ENCODE results near the gene NOP58.

DNA sequence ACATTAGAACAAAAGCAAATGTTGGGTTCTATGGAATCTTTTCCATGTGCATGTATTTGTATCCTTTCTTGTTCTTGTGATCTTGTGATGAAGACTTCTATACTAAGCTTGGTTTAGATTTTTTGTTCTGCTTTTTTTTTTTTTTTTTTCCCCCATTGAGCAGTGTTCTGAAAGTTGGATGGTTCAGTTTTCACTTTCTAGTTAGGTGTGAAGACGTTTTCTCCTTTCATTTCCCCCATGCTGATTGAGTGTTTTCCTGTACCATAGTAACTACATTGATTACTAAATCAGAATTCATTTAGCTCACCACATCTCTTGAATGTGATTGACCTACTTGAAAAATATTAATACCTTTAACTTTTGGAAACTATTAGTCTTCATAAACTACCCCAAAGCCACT is 34.1 kb downstream of the NOP58 start:
- TF ChIP-seq, protein P1, sequence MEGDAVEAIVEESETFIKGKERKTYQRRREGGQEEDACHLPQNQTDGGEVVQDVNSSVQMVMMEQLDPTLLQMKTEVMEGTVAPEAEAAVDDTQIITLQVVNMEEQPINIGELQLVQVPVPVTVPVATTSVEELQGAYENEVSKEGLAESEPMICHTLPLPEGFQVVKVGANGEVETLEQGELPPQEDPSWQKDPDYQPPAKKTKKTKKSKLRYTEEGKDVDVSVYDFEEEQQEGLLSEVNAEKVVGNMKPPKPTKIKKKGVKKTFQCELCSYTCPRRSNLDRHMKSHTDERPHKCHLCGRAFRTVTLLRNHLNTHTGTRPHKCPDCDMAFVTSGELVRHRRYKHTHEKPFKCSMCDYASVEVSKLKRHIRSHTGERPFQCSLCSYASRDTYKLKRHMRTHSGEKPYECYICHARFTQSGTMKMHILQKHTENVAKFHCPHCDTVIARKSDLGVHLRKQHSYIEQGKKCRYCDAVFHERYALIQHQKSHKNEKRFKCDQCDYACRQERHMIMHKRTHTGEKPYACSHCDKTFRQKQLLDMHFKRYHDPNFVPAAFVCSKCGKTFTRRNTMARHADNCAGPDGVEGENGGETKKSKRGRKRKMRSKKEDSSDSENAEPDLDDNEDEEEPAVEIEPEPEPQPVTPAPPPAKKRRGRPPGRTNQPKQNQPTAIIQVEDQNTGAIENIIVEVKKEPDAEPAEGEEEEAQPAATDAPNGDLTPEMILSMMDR (IDR thresholded peaks at IDR 0.05) = no peak
- TF ChIP-seq RAD21 (conservative IDR thresholded peaks at IDR 0.05 in 1 of 2, IDR thresholded peaks at IDR 0.05 in 1 of 2) (no peak), EP300 (IDR thresholded peaks at IDR 0.05) (no peak), HDAC2 (IDR thresholded peaks at IDR 0.05) (no peak), ESRRA (IDR thresholded peaks at IDR 0.05; ENCODE audit: borderline replicate concordance, low read length) (no peak), MAFK (IDR thresholded peaks at IDR 0.05; ENCODE audit: partially characterized antibody) (no peak), PBX3 (IDR thresholded peaks at IDR 0.05) (no peak), BHLHE40 (IDR thresholded peaks at IDR 0.05; ENCODE audit: low read depth, low read length) (no peak), FOXS1 (CRISPR knock-in tag; IDR thresholded peaks at IDR 0.05) (no peak), MAX (IDR thresholded peaks at IDR 0.05) (no peak)

Data from A549 (cell line).